AG09309 (cell line): ENCODE data around the gene PDE5A.

Experiments used
- DNase-seq: peaks from one replicate; pipeline ENCODE4 v3.0.0-alpha.2; 2010; ENCODE audit warnings: low read depth
- H3K4me3 ChIP-seq: 2 replicates; pipeline ENCODE4 v1.5.1; 2011; ENCODE audit warnings: mild to moderate bottlenecking, low read depth, low read length, moderate library complexity; ENCODE audit not compliant: control insufficient read depth
- CTCF ChIP-seq: IDR thresholded peaks from 2 replicates; pipeline ENCODE4 v1.5.1; 2011; ENCODE audit warnings: mild to moderate bottlenecking, low read depth, low read length, inconsistent platforms; ENCODE audit not compliant: insufficient read depth, control insufficient read depth; ENCODE audit errors: missing control alignments

PDE5A gene

GRCh38 chr4:119526786-119527550 is 101.6 kb downstream of the PDE5A start:
- no peak for DNase-seq
- no peak for TF ChIP-seq CTCF
- H3K4me3 ChIP-seq: no peak overlapping the region

- no peak for TF ChIP-seq CTCF
- DNase-seq: no peak
- no peak overlapping the region for H3K4me3 ChIP-seq
These were observed 102.6 kb downstream of the PDE5A start for GRCh38 chr4:119525771-119526712.

GRCh38 chr4:119525005-119525749 is 103.4 kb downstream of the PDE5A start:
- TF ChIP-seq CTCF: no peak
- no peak for DNase-seq
- peak overlapping the region; percentile 21 for H3K4me3 ChIP-seq

- no peak for DNase-seq
- TF ChIP-seq CTCF: no peak
- no peak overlapping the region for H3K4me3 ChIP-seq
These were observed 105.2 kb downstream of the PDE5A start for GRCh38 chr4:119523399-119523798.

- H3K4me3 ChIP-seq: no peak overlapping the region
- no peak for DNase-seq
- TF ChIP-seq CTCF: no peak
These were observed 107.3 kb downstream of the PDE5A start for GRCh38 chr4:119521268-119521667.

- no peak for DNase-seq
- H3K4me3 ChIP-seq: no peak overlapping the region
- TF ChIP-seq CTCF: no peak
These were observed 109.6 kb downstream of the PDE5A start for GRCh38 chr4:119518915-119519410.
